ENCODE data around the gene ZC3H14.

The ZC3H14 gene

GRCh38 chr14:88550078-88550477 is 12.8 kb upstream of the ZC3H14 start:
- Histone ChIP-seq H3K9me3 (ENCODE audit: insufficient read depth, low read length, severe bottlenecking) (no peaks in the 10 kb centered on the region), H3K4me1 (ENCODE audit: insufficient read depth, low read length) (no peaks in the 10 kb centered on the region), H3K79me2 (ENCODE audit: insufficient read depth, low read length) (no peaks in the 10 kb centered on the region), H3K4me3 (ENCODE audit: low read depth in 1 of 2, low read length in 2 of 2) (no peak overlapping the region), H3K36me3 (ENCODE audit: insufficient read depth, low read length) (no peaks in the 10 kb centered on the region), H3K9ac (ENCODE audit: low read depth, low read length) (no peak overlapping the region), H3K4me2 (ENCODE audit: insufficient read depth, low read length) (no peak overlapping the region), H3K27ac (ENCODE audit: low read length) (no peak overlapping the region), H2AFZ (ENCODE audit: low read depth, low read length) (no peak overlapping the region), H3K27me3 (ENCODE audit: insufficient read depth, low read length, poor library complexity) (no peaks in the 10 kb centered on the region), H4K20me1 (ENCODE audit: insufficient read depth, low read length) (no peaks in the 10 kb centered on the region)
- TF ChIP-seq CTCF (IDR thresholded peaks at IDR 0.05; ENCODE audit: borderline replicate concordance, extremely low read depth, low read length, poor library complexity, severe bottlenecking) (no peak), EZH2 (IDR thresholded peaks at IDR 0.05; ENCODE audit: borderline replicate concordance, low read depth, low read length, severe bottlenecking) (no peak)
- ATAC-seq (ENCODE audit: insufficient read depth, low read depth) = no peak
- no peak for DNase-seq

GRCh38 chr14:88551094-88551870 is 11.6 kb upstream of the ZC3H14 start:
- ATAC-seq (ENCODE audit: insufficient read depth, low read depth) (no peak), DNase-seq (no peak)
- no peak overlapping the region for H3K9ac ChIP-seq (ENCODE audit: low read depth, low read length)
- H4K20me1 ChIP-seq (ENCODE audit: insufficient read depth, low read length) = no peaks in the 10 kb centered on the region
- H3K36me3 ChIP-seq (ENCODE audit: insufficient read depth, low read length) = no peaks in the 10 kb centered on the region
- H3K27me3 ChIP-seq (ENCODE audit: insufficient read depth, low read length, poor library complexity) = no peaks in the 10 kb centered on the region
- H3K9me3 ChIP-seq (ENCODE audit: insufficient read depth, low read length, severe bottlenecking) = no peaks in the 10 kb centered on the region
- no peaks in the 10 kb centered on the region for H3K4me1 ChIP-seq (ENCODE audit: insufficient read depth, low read length)
- H3K79me2 ChIP-seq (ENCODE audit: insufficient read depth, low read length) = no peaks in the 10 kb centered on the region
- no peak overlapping the region for H3K4me3 ChIP-seq (ENCODE audit: low read depth in 1 of 2, low read length in 2 of 2)
- H3K4me2 ChIP-seq (ENCODE audit: insufficient read depth, low read length) = no peak overlapping the region
- TF ChIP-seq EZH2 (IDR thresholded peaks at IDR 0.05; ENCODE audit: borderline replicate concordance, low read depth, low read length, severe bottlenecking) (no peak), CTCF (IDR thresholded peaks at IDR 0.05; ENCODE audit: borderline replicate concordance, extremely low read depth, low read length, poor library complexity, severe bottlenecking) (no peak)
- no peak overlapping the region for H2AFZ ChIP-seq (ENCODE audit: low read depth, low read length)
- no peak overlapping the region for H3K27ac ChIP-seq (ENCODE audit: low read length)

- Histone ChIP-seq H2AFZ (ENCODE audit: low read depth, low read length) (no peak overlapping the region), H3K36me3 (ENCODE audit: insufficient read depth, low read length) (no peaks in the 10 kb centered on the region), H3K27ac (ENCODE audit: low read length) (no peak overlapping the region), H3K4me1 (ENCODE audit: insufficient read depth, low read length) (peaks cover 5% of the 10 kb centered on the region), H3K4me3 (ENCODE audit: low read depth in 1 of 2, low read length in 2 of 2) (no peak overlapping the region), H3K79me2 (ENCODE audit: insufficient read depth, low read length) (no peaks in the 10 kb centered on the region), H3K27me3 (ENCODE audit: insufficient read depth, low read length, poor library complexity) (no peaks in the 10 kb centered on the region), H3K4me2 (ENCODE audit: insufficient read depth, low read length) (no peak overlapping the region), H3K9ac (ENCODE audit: low read depth, low read length) (no peak overlapping the region), H4K20me1 (ENCODE audit: insufficient read depth, low read length) (no peaks in the 10 kb centered on the region), H3K9me3 (ENCODE audit: insufficient read depth, low read length, severe bottlenecking) (no peaks in the 10 kb centered on the region)
- ATAC-seq (ENCODE audit: insufficient read depth, low read depth) (no peak), DNase-seq (no peak)
- TF ChIP-seq CTCF (IDR thresholded peaks at IDR 0.05; ENCODE audit: borderline replicate concordance, extremely low read depth, low read length, poor library complexity, severe bottlenecking) (no peak), EZH2 (IDR thresholded peaks at IDR 0.05; ENCODE audit: borderline replicate concordance, low read depth, low read length, severe bottlenecking) (no peak)
These were observed 10.8 kb upstream of the ZC3H14 start for GRCh38 chr14:88551980-88552431.

All from DND-41 (cell line).